ENCODE data around the gene CD151.

The CD151 gene

GRCh38 chr11:859394-860131 lies 26.8 kb downstream of the CD151 start:
- DNase-seq (ENCODE audit: insufficient read length), result no peak
- FAIRE-seq, result no peak
- TF ChIP-seq TAF1 (IDR thresholded peaks at IDR 0.05; ENCODE audit: borderline replicate concordance, low read depth, low read length), result no peak
- no peak for TF ChIP-seq POLR2AphosphoS5 (IDR thresholded peaks at IDR 0.05; ENCODE audit: low read depth, low read length)
- no peak for TF ChIP-seq POLR2A (IDR thresholded peaks at IDR 0.05; ENCODE audit: low read depth, low read length)

DNA sequence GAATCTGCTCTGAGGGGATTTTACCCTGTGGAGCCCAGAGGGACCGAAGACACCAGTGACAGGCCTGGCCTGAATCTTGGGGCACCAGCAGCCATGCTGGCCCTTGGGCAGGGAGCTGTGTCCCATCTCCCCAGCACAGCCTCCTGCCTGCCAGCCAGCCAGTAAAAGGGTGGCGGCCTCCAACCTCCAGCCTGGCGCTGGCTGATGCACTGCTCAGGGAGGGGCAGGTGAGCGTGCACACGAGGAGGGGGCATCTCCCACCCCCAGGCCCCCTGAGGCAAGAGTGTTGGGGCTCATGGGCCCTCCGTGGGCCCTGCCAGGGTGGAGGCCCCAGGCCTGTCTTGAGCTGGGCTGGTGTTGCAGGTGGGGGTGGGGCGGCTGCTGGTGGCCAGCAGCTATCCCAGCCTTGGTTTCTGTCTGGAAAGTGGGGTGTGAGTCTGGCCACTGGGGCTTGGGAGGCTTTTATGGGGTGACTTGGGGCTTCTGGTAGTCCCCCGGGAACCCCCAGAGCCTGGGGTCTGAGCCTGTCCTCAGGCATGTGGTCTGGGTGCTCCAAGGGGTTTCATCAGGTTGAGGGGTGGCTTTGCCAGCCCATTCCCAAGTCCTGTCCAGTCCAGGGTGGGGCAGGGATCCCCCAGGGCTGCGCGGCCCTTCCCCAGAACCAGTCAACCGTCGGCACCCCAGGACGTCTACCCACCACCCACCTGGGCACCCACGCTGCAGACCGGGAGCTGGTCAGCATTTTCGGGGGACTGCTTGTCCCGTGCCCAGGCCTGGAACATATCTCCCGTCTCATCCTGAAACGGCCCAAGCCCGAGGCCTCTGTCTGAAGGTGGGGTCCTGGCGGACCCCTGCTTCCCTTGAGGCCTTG lies 27.7 kb downstream of the CD151 start:
- FAIRE-seq (no peak), DNase-seq (ENCODE audit: insufficient read length) (no peak)
- TF ChIP-seq TAF1 (IDR thresholded peaks at IDR 0.05; ENCODE audit: borderline replicate concordance, low read depth, low read length) (no peak), POLR2A (IDR thresholded peaks at IDR 0.05; ENCODE audit: low read depth, low read length) (no peak), POLR2AphosphoS5 (IDR thresholded peaks at IDR 0.05; ENCODE audit: low read depth, low read length) (no peak)

DNA sequence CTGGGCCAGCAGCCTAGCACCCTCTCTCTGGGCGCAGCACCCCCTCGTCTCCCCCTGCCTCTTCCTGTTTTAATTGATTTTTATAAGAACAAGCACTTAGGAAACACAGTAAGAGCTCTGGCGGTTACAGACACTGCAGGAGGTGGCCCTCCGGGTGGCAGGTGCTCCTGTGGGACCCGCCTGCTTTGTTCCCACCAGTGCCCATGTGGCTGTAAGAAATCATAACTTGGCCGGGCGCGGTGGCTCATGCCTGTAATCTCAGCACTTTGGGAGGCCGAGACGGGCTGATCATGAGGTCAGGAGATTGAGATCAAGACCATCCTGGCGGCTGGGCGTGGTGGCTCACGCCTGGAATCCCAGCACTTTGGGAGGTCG lies 28.3 kb downstream of the CD151 start:
- DNase-seq (ENCODE audit: insufficient read length), result no peak
- TF ChIP-seq POLR2AphosphoS5 (IDR thresholded peaks at IDR 0.05; ENCODE audit: low read depth, low read length) (no peak), TAF1 (IDR thresholded peaks at IDR 0.05; ENCODE audit: borderline replicate concordance, low read depth, low read length) (no peak), POLR2A (IDR thresholded peaks at IDR 0.05; ENCODE audit: low read depth, low read length) (no peak)
- no peak for FAIRE-seq

GRCh38 chr11:862081-862661 lies 29.4 kb downstream of the CD151 start:
- FAIRE-seq (no peak), DNase-seq (ENCODE audit: insufficient read length) (no peak)
- TF ChIP-seq POLR2A (IDR thresholded peaks at IDR 0.05; ENCODE audit: low read depth, low read length) (peak; percentile 20; the same call in 1 of the 2 replicates), TAF1 (IDR thresholded peaks at IDR 0.05; ENCODE audit: borderline replicate concordance, low read depth, low read length) (no peak)

GRCh38 chr11:862696-863022 lies 29.9 kb downstream of the CD151 start:
- TF ChIP-seq POLR2A (IDR thresholded peaks at IDR 0.05; ENCODE audit: low read depth, low read length) (no peak), POLR2AphosphoS5 (IDR thresholded peaks at IDR 0.05; ENCODE audit: low read depth, low read length) (no peak), TAF1 (IDR thresholded peaks at IDR 0.05; ENCODE audit: borderline replicate concordance, low read depth, low read length) (no peak)
- FAIRE-seq, result no peak
- no peak for DNase-seq (ENCODE audit: insufficient read length)

DNA sequence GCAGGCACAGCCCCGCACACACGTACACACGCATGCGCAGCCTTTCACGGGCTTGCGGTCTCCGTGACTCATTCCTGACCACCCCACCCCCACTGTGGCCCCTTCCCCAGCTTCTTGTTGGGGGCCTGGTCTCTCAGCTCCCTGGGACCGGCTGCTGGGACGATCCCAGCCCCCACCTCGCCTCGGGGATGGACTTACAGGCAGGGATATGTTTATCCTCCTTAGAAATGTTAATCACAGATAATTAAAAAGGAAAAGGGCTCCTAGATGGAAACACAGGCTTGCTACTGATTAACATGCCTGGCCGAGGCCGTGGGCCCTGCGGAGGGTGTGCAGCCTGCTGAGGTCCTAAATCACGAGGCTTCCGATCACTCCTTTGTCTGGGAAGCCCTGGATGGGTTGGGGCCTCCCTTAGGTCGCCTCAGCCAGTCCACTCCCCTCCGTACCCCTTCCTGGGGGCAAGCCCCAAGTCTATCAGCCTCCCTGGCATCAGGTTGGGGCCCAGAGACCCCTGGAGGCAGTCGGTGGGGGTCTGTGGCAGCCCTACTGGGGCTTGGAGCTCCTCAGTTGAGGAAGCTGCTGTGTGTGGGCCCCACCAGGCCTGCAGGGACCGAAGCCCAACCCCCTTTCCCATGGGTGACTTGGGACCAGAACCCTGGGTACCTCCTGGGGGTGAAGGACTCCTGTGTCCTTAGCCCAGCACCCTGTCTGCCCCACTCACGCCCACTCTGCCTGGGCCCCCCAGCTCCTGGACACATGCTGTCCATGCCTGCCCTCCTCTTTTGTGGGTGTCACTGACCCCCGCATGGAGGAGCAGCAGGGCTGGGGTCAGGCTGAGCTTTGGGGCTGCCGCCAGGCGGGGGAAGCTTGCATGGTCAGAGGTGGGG lies 30.5 kb downstream of the CD151 start:
- DNase-seq (ENCODE audit: insufficient read length) (no peak), FAIRE-seq (no peak)
- TF ChIP-seq TAF1 (IDR thresholded peaks at IDR 0.05; ENCODE audit: borderline replicate concordance, low read depth, low read length) (no peak), POLR2A (IDR thresholded peaks at IDR 0.05; ENCODE audit: low read depth, low read length) (no peak), POLR2AphosphoS5 (IDR thresholded peaks at IDR 0.05; ENCODE audit: low read depth, low read length) (no peak)

DNA sequence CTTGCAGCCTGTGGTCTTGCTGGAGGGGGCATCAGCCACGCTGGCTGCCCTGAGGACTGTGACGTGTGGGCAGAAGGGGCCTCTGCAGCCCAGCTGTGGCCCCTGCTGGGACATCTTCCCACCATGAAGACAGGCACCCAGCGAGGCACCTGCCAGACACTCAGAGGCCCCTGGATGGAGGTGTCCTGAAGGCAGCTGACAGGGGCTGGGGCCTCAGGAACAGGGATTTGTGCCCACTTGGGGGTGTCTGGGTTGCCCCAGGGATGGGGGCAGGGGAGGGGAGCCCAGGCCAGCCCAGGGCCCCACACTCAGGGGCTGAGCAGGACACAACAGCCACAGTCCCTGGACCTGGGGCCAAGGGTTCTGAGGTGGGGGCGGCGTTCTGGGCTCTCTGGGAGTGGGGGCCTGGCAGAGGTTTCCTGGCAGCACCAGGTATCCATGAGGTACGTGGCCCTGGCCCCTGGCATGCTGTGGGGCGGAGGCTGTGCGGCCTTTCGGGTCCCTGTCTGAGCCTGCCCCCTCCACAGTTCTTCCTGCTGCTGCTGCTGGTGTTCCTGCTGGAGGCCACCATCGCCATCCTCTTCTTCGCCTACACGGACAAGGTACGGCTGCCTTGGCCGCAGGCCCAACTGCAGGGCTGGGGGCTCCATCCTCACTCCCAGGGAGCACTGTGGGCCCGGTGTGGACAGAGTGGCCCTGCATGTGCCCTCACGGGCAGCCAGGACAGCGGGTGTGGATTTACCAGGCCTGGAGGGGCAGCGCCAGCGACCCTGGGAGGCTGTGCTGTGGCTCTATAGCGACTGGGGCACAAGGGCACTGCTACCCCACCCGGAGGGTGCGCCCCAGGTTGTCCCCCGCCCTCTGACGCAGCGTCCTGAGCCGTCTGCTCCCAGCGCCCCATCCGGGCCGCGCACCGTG lies 31.4 kb downstream of the CD151 start:
- no peak for DNase-seq (ENCODE audit: insufficient read length)
- FAIRE-seq, result no peak
- no peak for TF ChIP-seq POLR2A (IDR thresholded peaks at IDR 0.05; ENCODE audit: low read depth, low read length)
- no peak for TF ChIP-seq POLR2AphosphoS5 (IDR thresholded peaks at IDR 0.05; ENCODE audit: low read depth, low read length)
- TF ChIP-seq TAF1 (IDR thresholded peaks at IDR 0.05; ENCODE audit: borderline replicate concordance, low read depth, low read length), result no peak

GRCh38 chr11:864898-865297 lies 32.1 kb downstream of the CD151 start:
- no peak for DNase-seq (ENCODE audit: insufficient read length)
- FAIRE-seq, result no peak
- TF ChIP-seq TAF1 (IDR thresholded peaks at IDR 0.05; ENCODE audit: borderline replicate concordance, low read depth, low read length), result no peak
- TF ChIP-seq POLR2A (IDR thresholded peaks at IDR 0.05; ENCODE audit: low read depth, low read length), result no peak
- no peak for TF ChIP-seq POLR2AphosphoS5 (IDR thresholded peaks at IDR 0.05; ENCODE audit: low read depth, low read length)

GRCh38 chr11:865462-866430 lies 33.0 kb downstream of the CD151 start:
- no peak for DNase-seq (ENCODE audit: insufficient read length)
- no peak for TF ChIP-seq TAF1 (IDR thresholded peaks at IDR 0.05; ENCODE audit: borderline replicate concordance, low read depth, low read length)
- TF ChIP-seq POLR2AphosphoS5 (IDR thresholded peaks at IDR 0.05; ENCODE audit: low read depth, low read length), result no peak
- no peak for TF ChIP-seq POLR2A (IDR thresholded peaks at IDR 0.05; ENCODE audit: low read depth, low read length)
- FAIRE-seq, result no peak
